Vagina (tissue), 2 donors: ENCODE measurements around the gene MPIG6B. TPM values are rescaled to one million over a fixed set of nuclear protein-coding genes. Genes with fewer than 3 reads are reported as not detected.
A peak's percentile ranks its signal among the peaks of the same experiment; 100 is the strongest.

Source experiments
- DNase-seq, 2 donors: peaks; one replicate each; pipeline ENCODE4 v3.0.0-alpha.2; 2017; ENCODE audit errors: extremely low spot score in 2 of 2
- H3K27ac ChIP-seq: fragments of 200-600 bp; sonication (generic); one replicate; pipeline ENCODE4 v1.5.1; 2019
- H3K27me3 ChIP-seq: fragments of 200-600 bp; sonication (generic); one replicate; pipeline ENCODE4 v1.5.1; 2019
- H3K36me3 ChIP-seq, 2 donors: fragments of 200-600 bp; sonication (generic); one replicate each; pipeline ENCODE4 v1.5.1; 2017 to 2019
- H3K4me1 ChIP-seq: fragments of 200-600 bp; sonication (generic); one replicate; pipeline ENCODE4 v1.5.1; 2019
- H3K4me3 ChIP-seq, 2 donors: fragments of 200-600 bp; sonication (generic); 1 replicate in 1 of 2; 2 replicates in 1 of 2; pipeline ENCODE4 v1.5.1; 2016 to 2019
- H3K9me3 ChIP-seq: fragments of 200-600 bp; sonication (generic); one replicate; pipeline ENCODE4 v1.5.1; 2019
- POLR2A ChIP-seq, 2 donors: fragments of 450-650 bp; IDR thresholded peaks; one replicate each; pipeline ENCODE4 v1.6.1; 2017; ENCODE audit warnings: antibody characterized with exemption in 2 of 2, mild to moderate bottlenecking in 2 of 2, moderate library complexity in 2 of 2
- POLR2AphosphoS5 ChIP-seq, 2 donors: sonication (generic); formaldehyde crosslinking; IDR thresholded peaks; one replicate each; pipeline ENCODE4 v1.9.0; 2017; ENCODE audit warnings: antibody characterized with exemption in 2 of 2, mild to moderate bottlenecking in 2 of 2, low read depth in 1 of 2; ENCODE audit not compliant: insufficient read depth in 1 of 2
- intact Hi-C: fragments of 100-400 bp; cut with DNase I; formaldehyde crosslinking; loops from one replicate; pipeline ENCODE4 v1.15.1; 2023
- total RNA-seq: library from RNA; depleted of rRNA; stranded (reverse); fragments of >200 nt; gene quantifications from one replicate; pipeline ENCODE4 v1.2.3, GENCODE V29; 2016
- TF ChIP-seq, protein P1 (sequence below), 3 experiments: fragments of 450-650 bp in 2 of 3; fragments of 200-600 bp in 1 of 3; sonication (generic) in 1 of 3; IDR thresholded peaks; one replicate each; pipeline ENCODE4 v1.5.1; 2017 to 2019; ENCODE audit warnings: antibody characterized with exemption in 3 of 3, mild to moderate bottlenecking in 2 of 3, moderate library complexity in 2 of 3

MPIG6B gene
- total RNA-seq, 1 donor from 2014 or later: not detected

- Histone ChIP-seq H3K4me3 (peak within 1 kb of the TSS; percentile 55 to 59), H3K4me1 (peaks cover 25% of the 10 kb centered on the region), H3K36me3 (no peaks in the 10 kb centered on the region), H3K9me3 (no peaks in the 10 kb centered on the region), H3K27me3 (no peaks in the 10 kb centered on the region), H3K27ac (peak within 1 kb of the TSS; percentile 92)
- TF ChIP-seq, protein P1, sequence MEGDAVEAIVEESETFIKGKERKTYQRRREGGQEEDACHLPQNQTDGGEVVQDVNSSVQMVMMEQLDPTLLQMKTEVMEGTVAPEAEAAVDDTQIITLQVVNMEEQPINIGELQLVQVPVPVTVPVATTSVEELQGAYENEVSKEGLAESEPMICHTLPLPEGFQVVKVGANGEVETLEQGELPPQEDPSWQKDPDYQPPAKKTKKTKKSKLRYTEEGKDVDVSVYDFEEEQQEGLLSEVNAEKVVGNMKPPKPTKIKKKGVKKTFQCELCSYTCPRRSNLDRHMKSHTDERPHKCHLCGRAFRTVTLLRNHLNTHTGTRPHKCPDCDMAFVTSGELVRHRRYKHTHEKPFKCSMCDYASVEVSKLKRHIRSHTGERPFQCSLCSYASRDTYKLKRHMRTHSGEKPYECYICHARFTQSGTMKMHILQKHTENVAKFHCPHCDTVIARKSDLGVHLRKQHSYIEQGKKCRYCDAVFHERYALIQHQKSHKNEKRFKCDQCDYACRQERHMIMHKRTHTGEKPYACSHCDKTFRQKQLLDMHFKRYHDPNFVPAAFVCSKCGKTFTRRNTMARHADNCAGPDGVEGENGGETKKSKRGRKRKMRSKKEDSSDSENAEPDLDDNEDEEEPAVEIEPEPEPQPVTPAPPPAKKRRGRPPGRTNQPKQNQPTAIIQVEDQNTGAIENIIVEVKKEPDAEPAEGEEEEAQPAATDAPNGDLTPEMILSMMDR (IDR thresholded peaks at IDR 0.05): peak; percentile 50 to 69 (median 69)
- TF ChIP-seq POLR2AphosphoS5 (IDR thresholded peaks at IDR 0.05; ENCODE audit: insufficient read depth in 1 of 2, low read depth in 1 of 2) (peak; percentile 60 to 61), POLR2A (IDR thresholded peaks at IDR 0.05) (no peak)
- intact Hi-C loops: loop anchor here (5.0 to 10.0 kb wide), 2 partner anchors 54 to 152 kb away; partner anchors contain the start of gene CLIC1
- peak in 1 of 2 donors; percentile 96 for DNase-seq
These were observed 42.7 kb upstream of the MPIG6B start, which contains the start of gene LY6G5C for GRCh38 chr6:31680226-31681134. LY6G5C (minus strand) TSS chr6:31681067; CDS start chr6:31680373, 694 bp downstream.

DNA sequence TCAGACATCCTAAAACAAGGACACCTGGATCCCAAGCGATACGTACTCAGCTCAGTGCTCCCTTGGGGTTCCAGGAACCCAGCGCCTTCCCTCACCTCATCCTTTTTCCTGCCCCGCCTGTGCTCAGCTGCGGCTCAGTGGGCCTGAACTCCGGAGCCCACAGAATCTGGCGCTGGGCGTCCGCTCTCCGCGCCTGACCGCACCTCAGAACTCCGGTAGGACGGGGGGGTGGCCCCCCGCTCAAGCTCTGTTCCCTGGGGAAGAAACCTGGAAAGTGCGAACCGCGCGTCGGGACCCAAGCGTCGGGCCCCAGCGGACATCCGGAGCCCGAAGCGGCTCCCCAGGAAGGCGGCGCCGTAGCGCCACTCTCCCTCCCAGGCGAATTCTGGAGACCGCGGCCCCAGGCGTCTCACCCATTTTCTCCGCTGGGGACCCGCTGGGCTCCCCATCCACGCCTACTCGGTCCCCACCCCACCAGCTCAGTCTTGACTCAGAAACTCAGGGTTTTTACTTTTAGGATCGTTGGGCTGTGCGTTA lies 42.0 kb upstream of the MPIG6B start:
- Histone ChIP-seq H3K36me3 (no peaks in the 10 kb centered on the region), H3K9me3 (no peaks in the 10 kb centered on the region), H3K4me3 (peak overlapping the region; percentile 55 to 59), H3K4me1 (peaks cover 25% of the 10 kb centered on the region), H3K27ac (peak overlapping the region; percentile 92), H3K27me3 (no peaks in the 10 kb centered on the region)
- TF ChIP-seq, protein P1 (IDR thresholded peaks at IDR 0.05): peak in 1 of 3 experiments; percentile 12
- TF ChIP-seq POLR2A (IDR thresholded peaks at IDR 0.05): no peak
- peak; percentile 4 to 59 for TF ChIP-seq POLR2AphosphoS5 (IDR thresholded peaks at IDR 0.05; ENCODE audit: insufficient read depth in 1 of 2, low read depth in 1 of 2)
- DNase-seq: no peak
- intact Hi-C loops: loop anchor here (5.0 to 10.0 kb wide), 2 partner anchors 54 to 151 kb away; partner anchors contain the start of gene CLIC1

GRCh38 chr6:31683591-31683990 lies 39.6 kb upstream of the MPIG6B start:
- H3K4me3 ChIP-seq: no peak overlapping the region
- H3K27me3 ChIP-seq: no peaks in the 10 kb centered on the region
- H3K9me3 ChIP-seq: no peaks in the 10 kb centered on the region
- DNase-seq: no peak
- no peak overlapping the region for H3K27ac ChIP-seq
- H3K36me3 ChIP-seq: peaks cover 0 to 21% of the 10 kb centered on the region in 2 donors
- intact Hi-C loops: loop anchor here (5.0 to 10.0 kb wide), 2 partner anchors 51 to 149 kb away; partner anchors contain the start of gene CLIC1
- TF ChIP-seq, protein P1 (IDR thresholded peaks at IDR 0.05): no peak
- TF ChIP-seq POLR2A (IDR thresholded peaks at IDR 0.05) (no peak), POLR2AphosphoS5 (IDR thresholded peaks at IDR 0.05; ENCODE audit: insufficient read depth in 1 of 2, low read depth in 1 of 2) (no peak)
- H3K4me1 ChIP-seq: peaks cover 25% of the 10 kb centered on the region

DNA sequence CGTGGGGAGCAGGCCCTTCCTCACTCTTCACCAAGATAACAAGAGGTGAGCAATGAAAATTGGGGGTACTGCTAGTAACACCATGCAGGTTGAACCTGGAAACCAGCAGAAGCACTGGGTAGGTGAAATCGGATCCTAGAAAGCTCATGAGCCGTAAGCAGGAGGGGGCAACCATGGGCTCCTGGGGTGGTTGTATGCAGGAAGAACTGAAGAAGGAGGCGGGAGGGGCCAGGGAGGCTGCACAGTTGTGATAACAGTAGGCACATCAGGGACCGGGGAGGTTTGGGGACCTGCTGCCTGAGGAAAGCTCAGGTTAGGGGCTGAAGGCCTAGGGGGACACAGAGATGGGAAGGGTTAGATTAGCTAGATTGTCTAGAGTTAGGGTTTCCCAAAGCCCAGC lies 36.7 kb upstream of the MPIG6B start:
- no peak overlapping the region for H3K27ac ChIP-seq
- TF ChIP-seq POLR2A (IDR thresholded peaks at IDR 0.05): no peak
- TF ChIP-seq POLR2AphosphoS5 (IDR thresholded peaks at IDR 0.05; ENCODE audit: insufficient read depth in 1 of 2, low read depth in 1 of 2): no peak
- TF ChIP-seq, protein P1 (IDR thresholded peaks at IDR 0.05): no peak
- H3K36me3 ChIP-seq: peaks cover 0 to 48% of the 10 kb centered on the region in 2 donors
- H3K9me3 ChIP-seq: no peaks in the 10 kb centered on the region
- H3K4me1 ChIP-seq: peaks cover 14% of the 10 kb centered on the region
- intact Hi-C loops: loop anchor here (10.0 kb wide), 1 partner anchor 48 kb away; the partner anchor contains the start of gene CLIC1
- H3K27me3 ChIP-seq: no peaks in the 10 kb centered on the region
- DNase-seq: no peak
- no peak overlapping the region for H3K4me3 ChIP-seq
